Activated CD8-positive, alpha-beta T cell treated with anti-CD3 and anti-CD28 coated beads for 36 hours (primary cell): Measurements from ENCODE around the gene PNMT. TPM values are rescaled to one million over a fixed set of nuclear protein-coding genes. Genes with fewer than 3 reads are reported as not detected.
"Not testable (repeated sequence)": the region's sequence is repeated elsewhere in the genome, so short reads cannot be mapped to it uniquely, and the experiment has no call there.

ENCODE experiments used
- ATAC-seq: fragments of 200-7000 bp; cut with Tn5 transposase; one replicate; pipeline ENCODE4 v1.10.0; 2021; ENCODE audit warnings: mild to moderate bottlenecking, moderate library complexity
- CTCF ChIA-PET: fragments of 350-600 bp; sonication (Branson Sonifier 250); formaldehyde crosslinking; loops from one replicate; lab custom pipeline; 2021; ENCODE audit warnings: antibody characterized with exemption; lab: Charles Lee
- POLR2A ChIA-PET: fragments of 350-600 bp; sonication (Branson Sonifier 250); formaldehyde crosslinking; loops from one replicate; lab custom pipeline; 2021; ENCODE audit warnings: antibody characterized with exemption; lab: Charles Lee
- DNase-seq: peaks from one replicate; pipeline ENCODE4 v3.0.0-alpha.2; 2020
- H3K27ac Mint-ChIP-seq: one replicate; pipeline ENCODE4 v1.8.0; 2021; ENCODE audit warnings: mild to moderate bottlenecking, mixed read lengths
- H3K27me3 Mint-ChIP-seq: one replicate; pipeline ENCODE4 v1.8.0; 2021; ENCODE audit warnings: mixed read lengths
- H3K36me3 Mint-ChIP-seq: one replicate; pipeline ENCODE4 v1.8.0; 2021; ENCODE audit warnings: low read depth, mixed read lengths
- H3K4me1 Mint-ChIP-seq: one replicate; pipeline ENCODE4 v1.8.0; 2021; ENCODE audit warnings: low read depth, mixed read lengths
- H3K4me3 Mint-ChIP-seq: one replicate; pipeline ENCODE4 v1.8.0; 2021; ENCODE audit warnings: mild to moderate bottlenecking, moderate library complexity, mixed read lengths
- H3K9me3 Mint-ChIP-seq: one replicate; pipeline ENCODE4 v1.8.0; 2021; ENCODE audit warnings: mixed read lengths
- intact Hi-C: fragments of 100-400 bp; cut with micrococcal nuclease; formaldehyde crosslinking; loops from one replicate; pipeline ENCODE4 v1.10.0; 2022
- total RNA-seq, 2 experiments: library from RNA; stranded (reverse); gene quantifications; one replicate each; pipeline ENCODE4 v1.2.3, GENCODE V29; 2021
- TF ChIP-seq, protein P1 (sequence below): fragments of 200-600 bp; IDR thresholded peaks from one replicate; pipeline ENCODE4 v1.8.0; 2022; ENCODE audit warnings: antibody characterized with exemption, mild to moderate bottlenecking

PNMT gene
- total RNA-seq, 2 experiments from 2014 or later: 0.40 TPM; not detected in 1

DNA sequence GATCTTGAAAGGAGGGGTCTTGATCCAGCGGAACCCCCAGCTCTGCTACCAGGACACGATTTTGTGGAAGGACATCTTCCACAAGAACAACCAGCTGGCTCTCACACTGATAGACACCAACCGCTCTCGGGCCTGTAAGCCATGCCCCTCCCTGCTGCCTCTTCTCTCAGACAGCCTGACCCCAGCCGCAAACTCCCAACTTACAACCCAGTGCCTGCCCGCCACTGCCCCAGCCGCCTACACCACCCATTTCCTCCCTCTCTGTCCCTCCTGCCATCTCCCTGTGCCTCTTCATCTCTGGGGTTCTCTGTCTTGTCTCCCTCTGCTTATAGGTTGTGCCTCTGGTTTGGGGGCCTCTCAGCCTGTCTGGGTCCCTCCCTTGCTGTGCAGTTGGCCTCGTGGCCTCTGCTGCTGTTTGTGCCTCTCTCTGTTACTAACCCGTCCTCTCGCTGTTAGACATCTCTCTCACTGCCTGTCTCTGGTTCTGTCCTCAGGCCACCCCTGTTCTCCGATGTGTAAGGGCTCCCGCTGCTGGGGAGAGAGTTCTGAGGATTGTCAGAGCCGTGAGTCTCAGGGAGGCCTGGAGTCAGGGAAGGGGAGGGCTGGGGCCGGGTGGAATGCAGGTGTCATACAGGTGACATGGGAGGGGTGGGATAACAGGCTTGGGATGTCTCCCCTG, 41.2 kb downstream of the PNMT start:
- TF ChIP-seq, protein P1, sequence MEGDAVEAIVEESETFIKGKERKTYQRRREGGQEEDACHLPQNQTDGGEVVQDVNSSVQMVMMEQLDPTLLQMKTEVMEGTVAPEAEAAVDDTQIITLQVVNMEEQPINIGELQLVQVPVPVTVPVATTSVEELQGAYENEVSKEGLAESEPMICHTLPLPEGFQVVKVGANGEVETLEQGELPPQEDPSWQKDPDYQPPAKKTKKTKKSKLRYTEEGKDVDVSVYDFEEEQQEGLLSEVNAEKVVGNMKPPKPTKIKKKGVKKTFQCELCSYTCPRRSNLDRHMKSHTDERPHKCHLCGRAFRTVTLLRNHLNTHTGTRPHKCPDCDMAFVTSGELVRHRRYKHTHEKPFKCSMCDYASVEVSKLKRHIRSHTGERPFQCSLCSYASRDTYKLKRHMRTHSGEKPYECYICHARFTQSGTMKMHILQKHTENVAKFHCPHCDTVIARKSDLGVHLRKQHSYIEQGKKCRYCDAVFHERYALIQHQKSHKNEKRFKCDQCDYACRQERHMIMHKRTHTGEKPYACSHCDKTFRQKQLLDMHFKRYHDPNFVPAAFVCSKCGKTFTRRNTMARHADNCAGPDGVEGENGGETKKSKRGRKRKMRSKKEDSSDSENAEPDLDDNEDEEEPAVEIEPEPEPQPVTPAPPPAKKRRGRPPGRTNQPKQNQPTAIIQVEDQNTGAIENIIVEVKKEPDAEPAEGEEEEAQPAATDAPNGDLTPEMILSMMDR: no peak
- Mint-ChIP-seq H3K9me3 (no peaks in the 10 kb centered on the region), H3K4me3 (no peak overlapping the region), H3K36me3 (no peaks in the 10 kb centered on the region), H3K4me1 (peaks cover 9% of the 10 kb centered on the region), H3K27me3 (no peaks in the 10 kb centered on the region), H3K27ac (no peak overlapping the region)
- DNase-seq (no peak), ATAC-seq (no peak)
- ChIA-PET POLR2A (interaction anchor here (1.0 to 1.4 kb wide), 2 partner anchors 20 to 23 kb away, joined by 4 to 5 read pairs; partner anchors contain the start of gene MIEN1), CTCF (interaction anchor here (1.1 to 1.9 kb wide), 3 partner anchors 44 to 75 kb away, joined by 4 to 6 read pairs (median 5); no protein-coding TSS in a partner anchor)
- intact Hi-C loops: no loop called here

DNA sequence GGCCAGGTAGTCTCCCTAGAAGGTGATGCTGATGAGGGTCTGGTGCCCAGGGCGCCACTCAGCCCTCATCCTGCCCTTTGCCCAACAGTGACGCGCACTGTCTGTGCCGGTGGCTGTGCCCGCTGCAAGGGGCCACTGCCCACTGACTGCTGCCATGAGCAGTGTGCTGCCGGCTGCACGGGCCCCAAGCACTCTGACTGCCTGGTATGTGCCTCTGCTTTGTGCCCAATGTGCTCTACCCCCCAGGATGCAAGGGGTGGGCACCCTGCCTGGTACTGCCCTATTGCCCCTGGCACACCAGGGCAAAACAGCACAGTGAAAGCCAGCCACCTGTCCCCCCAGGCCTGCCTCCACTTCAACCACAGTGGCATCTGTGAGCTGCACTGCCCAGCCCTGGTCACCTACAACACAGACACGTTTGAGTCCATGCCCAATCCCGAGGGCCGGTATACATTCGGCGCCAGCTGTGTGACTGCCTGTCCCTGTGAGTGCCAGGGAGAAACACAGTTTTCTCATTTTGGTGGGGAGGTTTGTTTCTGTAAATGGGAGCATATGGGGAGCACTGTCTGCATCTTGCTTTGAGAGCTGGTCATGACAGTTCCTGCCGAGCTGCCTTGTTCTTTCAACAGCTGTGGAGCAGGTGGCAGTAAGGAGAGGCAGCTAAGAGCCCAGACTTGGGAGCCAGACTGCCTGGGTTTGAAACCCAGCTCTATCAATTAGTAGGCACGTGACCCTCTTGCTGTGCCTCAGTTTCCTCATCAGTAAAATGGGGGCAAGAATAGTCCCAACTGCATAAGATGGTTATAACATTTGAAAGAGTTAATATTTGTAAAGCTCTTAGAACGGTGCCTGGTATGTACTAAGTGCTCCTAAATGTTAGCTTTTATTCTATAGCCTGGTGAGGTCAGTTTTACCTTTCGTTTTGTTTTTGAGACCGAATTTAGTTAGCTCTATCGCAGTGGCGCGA, 42.0 kb downstream of the PNMT start:
- TF ChIP-seq, protein P1: no peak
- CTCF ChIA-PET: interaction anchor here (0.6 to 1.1 kb wide), 2 partner anchors 14 to 43 kb away, joined by 3 to 4 read pairs; no protein-coding TSS in a partner anchor
- Mint-ChIP-seq H3K9me3 (no peaks in the 10 kb centered on the region), H3K4me1 (peaks cover 9% of the 10 kb centered on the region), H3K36me3 (no peaks in the 10 kb centered on the region), H3K27me3 (no peaks in the 10 kb centered on the region), H3K27ac (no peak overlapping the region), H3K4me3 (no peak overlapping the region)
- ATAC-seq (no peak), DNase-seq (no peak)
- POLR2A ChIA-PET: interaction anchor here (1.0 to 1.1 kb wide), 2 partner anchors 23 to 431 kb away, joined by 3 to 4 read pairs; no protein-coding TSS in a partner anchor
- intact Hi-C loops: no loop called here

DNA sequence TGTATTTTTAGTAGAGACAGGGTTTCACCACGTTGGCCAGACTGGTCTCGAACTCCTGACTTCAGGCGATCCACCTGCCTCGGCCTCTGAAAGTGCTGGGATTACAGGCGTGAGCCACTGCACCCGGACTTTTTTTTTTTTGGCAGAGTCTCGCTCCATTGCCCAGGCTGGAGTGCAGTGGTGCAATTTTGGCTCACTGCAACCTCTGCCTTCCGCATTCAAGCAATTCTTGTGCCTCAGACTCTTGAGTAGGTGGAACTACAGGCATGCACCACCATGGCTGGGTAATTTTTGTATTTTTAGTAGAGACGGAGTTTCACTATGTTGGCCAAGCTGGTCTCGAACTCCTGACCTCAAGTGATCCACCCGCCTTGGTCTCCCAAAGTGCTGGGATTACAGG, 42.8 kb downstream of the PNMT start:
- DNase-seq, H3K4me1 Mint-ChIP-seq, H3K36me3 Mint-ChIP-seq, ATAC-seq, H3K27ac Mint-ChIP-seq, H3K9me3 Mint-ChIP-seq, intact Hi-C loops, H3K27me3 Mint-ChIP-seq, H3K4me3 Mint-ChIP-seq: not testable (repeated sequence)
- ChIA-PET POLR2A (interaction anchor here (1.1 kb wide), 1 partner anchor 430 kb away, joined by 3 read pairs; no protein-coding TSS in a partner anchor), CTCF (interaction anchor here (0.6 kb wide), 1 partner anchor 15 kb away, joined by 3 read pairs; no protein-coding TSS in a partner anchor)

DNA sequence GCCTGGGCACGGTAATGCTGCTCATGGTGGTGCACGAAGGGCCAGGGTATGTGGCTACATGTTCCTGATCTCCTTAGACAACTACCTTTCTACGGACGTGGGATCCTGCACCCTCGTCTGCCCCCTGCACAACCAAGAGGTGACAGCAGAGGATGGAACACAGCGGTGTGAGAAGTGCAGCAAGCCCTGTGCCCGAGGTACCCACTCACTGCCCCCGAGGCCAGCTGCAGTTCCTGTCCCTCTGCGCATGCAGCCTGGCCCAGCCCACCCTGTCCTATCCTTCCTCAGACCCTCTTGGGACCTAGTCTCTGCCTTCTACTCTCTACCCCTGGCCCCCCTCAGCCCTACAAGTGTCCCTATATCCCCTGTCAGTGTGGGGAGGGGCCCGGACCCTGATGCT, 43.6 kb downstream of the PNMT start:
- ChIA-PET CTCF (no interaction called here), POLR2A (no interaction called here)
- H3K4me1 Mint-ChIP-seq: peaks cover 7% of the 10 kb centered on the region
- no peak overlapping the region for H3K4me3 Mint-ChIP-seq
- TF ChIP-seq, protein P1: no peak
- H3K9me3 Mint-ChIP-seq: no peaks in the 10 kb centered on the region
- H3K27ac Mint-ChIP-seq: no peak overlapping the region
- intact Hi-C loops: no loop called here
- ATAC-seq: no peak
- no peak for DNase-seq
- H3K27me3 Mint-ChIP-seq: no peaks in the 10 kb centered on the region
- no peaks in the 10 kb centered on the region for H3K36me3 Mint-ChIP-seq

DNA sequence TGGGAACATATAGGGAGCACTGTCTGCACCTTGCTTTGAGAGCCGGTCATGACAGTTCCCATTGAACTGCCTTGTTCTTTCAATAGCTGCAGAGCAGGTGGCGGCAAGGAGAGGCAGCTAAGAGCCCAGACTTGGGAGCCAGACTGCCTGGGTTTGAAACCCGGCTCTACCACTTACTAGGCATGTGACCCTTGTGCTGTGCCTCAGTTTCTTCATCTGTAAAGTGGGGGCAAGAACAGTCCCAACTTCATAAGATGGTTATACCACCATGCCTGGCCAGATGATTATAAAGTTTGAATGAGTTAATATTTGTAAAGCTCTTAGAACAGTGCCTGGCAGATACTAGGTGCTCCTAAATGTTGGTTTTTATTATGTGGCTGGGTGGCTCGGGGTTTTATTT, 46.0 kb downstream of the PNMT start:
- CTCF ChIA-PET: interaction anchor here (0.9 to 1.0 kb wide), 2 partner anchors 11 to 79 kb away, joined by 3 read pairs; no protein-coding TSS in a partner anchor
- POLR2A ChIA-PET: no interaction called here

More for the DNA sequence above, 46.0 kb downstream of the PNMT start:
- Mint-ChIP-seq H3K27ac (no peak overlapping the region), H3K9me3 (no peaks in the 10 kb centered on the region), H3K27me3 (no peaks in the 10 kb centered on the region), H3K4me1 (no peaks in the 10 kb centered on the region), H3K36me3 (no peaks in the 10 kb centered on the region), H3K4me3 (no peak overlapping the region)
- DNase-seq: no peak
- no peak for ATAC-seq
- TF ChIP-seq, protein P1: no peak
- intact Hi-C loops: no loop called here
